ENCODE results near the gene HIVEP3.

Gene HIVEP3

DNA sequence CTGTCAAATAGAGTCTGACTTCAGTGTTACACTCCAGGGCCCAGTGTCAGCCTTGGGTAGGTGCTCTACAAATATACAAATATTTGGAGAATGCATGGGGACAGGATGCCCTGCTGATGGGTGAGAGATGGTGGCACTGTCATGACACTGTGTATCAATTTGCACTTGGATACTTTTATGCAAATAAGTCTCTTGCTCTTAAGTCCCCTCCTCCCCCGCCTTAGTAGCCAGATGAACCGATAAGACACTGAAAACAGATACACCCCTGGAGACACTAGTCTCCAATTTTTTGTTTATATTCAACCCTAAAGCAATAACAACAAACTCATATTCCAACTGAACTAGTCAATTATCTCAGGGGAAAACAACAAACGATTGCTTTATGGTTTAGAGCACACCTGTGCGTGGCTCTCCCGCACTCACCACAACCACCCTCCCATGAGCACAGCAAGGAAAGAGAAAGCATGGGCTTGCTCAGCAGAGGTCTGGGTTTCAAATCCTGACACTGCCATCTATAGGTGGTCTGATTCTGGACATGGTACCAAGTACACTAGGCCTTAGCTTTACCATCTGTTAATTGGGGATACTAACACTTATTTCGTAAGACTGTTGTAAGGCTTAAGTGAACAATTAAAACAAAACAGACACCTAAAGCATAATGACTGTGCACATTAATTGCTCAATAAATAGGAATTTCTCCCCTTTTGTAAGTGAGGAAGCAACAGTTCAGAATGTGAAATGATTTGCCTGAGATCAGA, 50.3 kb downstream of the HIVEP3 start:
- H3K27ac ChIP-seq, result no peak overlapping the region
- DNase-seq (ENCODE audit: low spot score), result no peak
- TF ChIP-seq CTCF (IDR thresholded peaks at IDR 0.05), result no peak
- H3K4me3 ChIP-seq, result no peak overlapping the region

DNA sequence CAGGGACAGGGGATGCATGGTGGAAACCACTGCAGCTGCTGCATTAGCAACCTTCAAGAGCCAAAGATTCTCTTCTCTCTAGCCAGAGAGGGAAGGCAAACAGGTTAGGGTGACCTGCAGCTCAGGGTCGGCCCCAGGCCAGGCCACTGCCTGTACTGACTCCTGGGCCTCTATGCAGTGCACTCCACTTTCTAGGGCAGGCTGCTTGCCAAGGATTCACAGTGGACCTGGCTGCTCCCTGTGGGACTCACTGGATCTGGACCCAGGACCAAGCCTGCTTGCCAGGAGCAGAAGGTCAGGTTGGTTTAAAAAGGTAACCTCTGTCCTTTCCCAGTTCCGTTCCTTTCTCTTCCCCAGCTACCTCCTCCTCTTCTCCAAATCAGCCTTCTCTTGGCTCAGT, 52.4 kb downstream of the HIVEP3 start:
- no peak for DNase-seq (ENCODE audit: low spot score)

GRCh38 chr1:41864471-41865040, 54.2 kb downstream of the HIVEP3 start:
- H3K4me3 ChIP-seq, result no peak overlapping the region
- no peak for TF ChIP-seq CTCF (IDR thresholded peaks at IDR 0.05)
- no peak overlapping the region for H3K27ac ChIP-seq
- DNase-seq (ENCODE audit: low spot score), result no peak

More for the DNA sequence above, 52.4 kb downstream of the HIVEP3 start:
- Histone ChIP-seq H3K27ac (no peak overlapping the region), H3K4me3 (no peak overlapping the region)
- no peak for TF ChIP-seq CTCF (IDR thresholded peaks at IDR 0.05)

DNA sequence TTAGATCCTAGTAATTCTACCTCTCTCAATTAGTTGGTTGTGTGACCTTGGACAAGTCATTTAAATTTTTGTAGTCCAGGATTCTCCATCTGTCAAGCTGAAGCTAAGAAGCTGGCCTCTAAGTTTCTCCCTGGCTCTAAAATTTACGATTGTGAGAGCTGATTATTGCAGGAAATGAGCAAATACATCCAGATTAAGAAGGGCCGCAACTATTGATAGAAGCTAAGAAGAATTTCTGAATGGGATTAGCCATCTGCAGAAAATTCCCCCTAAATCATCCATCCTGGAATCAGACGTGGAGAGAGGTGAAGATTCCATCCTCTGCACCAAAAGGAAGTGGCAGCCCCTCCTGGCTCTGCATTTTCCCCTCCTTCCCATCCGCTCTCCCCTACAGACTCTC, 55.0 kb downstream of the HIVEP3 start:
- TF ChIP-seq CTCF (IDR thresholded peaks at IDR 0.05), result no peak
- no peak for DNase-seq (ENCODE audit: low spot score)
- H3K27ac ChIP-seq, result no peak overlapping the region
- no peak overlapping the region for H3K4me3 ChIP-seq

- Histone ChIP-seq H3K27ac (no peak overlapping the region), H3K4me3 (no peak overlapping the region)
- no peak for DNase-seq (ENCODE audit: low spot score)
- TF ChIP-seq CTCF (IDR thresholded peaks at IDR 0.05), result no peak
Measured at GRCh38 chr1:41862384-41863221, 56.1 kb downstream of the HIVEP3 start.

DNA sequence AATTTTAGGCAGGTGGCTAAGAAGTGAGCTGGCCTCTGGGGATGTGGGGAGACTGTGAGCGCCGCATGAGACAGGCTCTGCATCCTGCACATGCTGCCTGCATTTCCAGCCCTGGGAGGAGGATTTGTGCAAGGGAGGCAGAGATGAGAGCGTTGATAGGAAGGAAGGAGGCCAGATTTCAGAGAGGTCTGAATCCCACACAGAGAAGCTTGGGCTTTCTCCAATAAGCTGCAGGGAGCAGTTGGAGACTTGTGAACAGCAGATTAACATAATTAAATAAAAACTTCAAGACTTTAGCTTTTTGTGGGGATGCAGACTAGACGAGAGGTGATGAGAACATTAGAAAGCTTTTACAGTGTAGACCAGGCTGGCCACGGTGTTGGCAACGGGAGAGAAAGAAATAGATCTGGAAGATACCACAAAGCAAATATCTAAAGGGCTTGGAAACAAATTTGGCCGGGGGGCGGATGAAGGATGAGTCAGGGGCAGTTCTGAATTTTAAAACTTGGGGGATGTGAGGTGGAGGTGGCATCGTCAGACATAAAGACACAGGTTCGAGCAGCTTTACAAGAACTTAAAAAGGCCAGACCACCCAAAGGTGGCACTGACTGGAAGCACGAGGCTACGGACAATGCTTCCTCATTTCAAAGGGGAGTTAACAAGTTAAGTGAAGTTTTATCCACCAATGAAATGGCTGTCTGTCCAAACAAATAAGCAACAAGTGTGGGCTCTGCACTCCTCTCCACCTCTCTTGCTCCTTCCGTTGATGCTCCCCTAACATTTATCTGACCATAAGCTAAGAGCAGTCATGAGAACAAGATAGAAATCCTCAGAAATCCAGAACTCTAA, 57.0 kb downstream of the HIVEP3 start:
- DNase-seq (ENCODE audit: low spot score), result no peak
- H3K27ac ChIP-seq, result no peak overlapping the region
- TF ChIP-seq CTCF (IDR thresholded peaks at IDR 0.05), result no peak
- no peak overlapping the region for H3K4me3 ChIP-seq

Measured in coronary artery (tissue), 2 donors.